ENCODE measurements around the gene SURF2. TPM values are rescaled to one million over a fixed set of nuclear protein-coding genes. Genes with fewer than 3 reads are reported as not detected.
"Not testable (repeated sequence)": the region's sequence is repeated elsewhere in the genome, so short reads cannot be mapped to it uniquely, and the experiment has no call there.

SURF2 gene
- total RNA-seq, 2 donors from 2014 or later = 15.2 to 21.6 TPM

GRCh38 chr9:133331221-133331620, 25.1 kb upstream of the SURF2 start:
- Mint-ChIP-seq H3K36me3 (peaks cover 5% of the 10 kb centered on the region), H3K27ac (no peak overlapping the region), H3K4me3 (no peak overlapping the region), H3K27me3 (no peaks in the 10 kb centered on the region), H3K9me3 (no peaks in the 10 kb centered on the region), H3K4me1 (ENCODE audit: low read depth in 2 of 2) (peaks cover 11 to 28% of the 10 kb centered on the region in 2 donors)
- ATAC-seq (no peak), DNase-seq (ENCODE audit: low spot score) (no peak)

- Mint-ChIP-seq H3K9me3 (no peaks in the 10 kb centered on the region), H3K27ac (no peak overlapping the region), H3K4me3 (no peak overlapping the region), H3K36me3 (peaks cover 5% of the 10 kb centered on the region), H3K4me1 (ENCODE audit: low read depth in 2 of 2) (peaks cover 11 to 29% of the 10 kb centered on the region in 2 donors), H3K27me3 (no peaks in the 10 kb centered on the region)
- ATAC-seq = no peak
- DNase-seq (ENCODE audit: low spot score) = no peak
These were observed 24.5 kb upstream of the SURF2 start for GRCh38 chr9:133331641-133332380.

- DNase-seq (ENCODE audit: low spot score) (no peak), ATAC-seq (no peak)
- Mint-ChIP-seq H3K9me3 (no peaks in the 10 kb centered on the region), H3K4me1 (ENCODE audit: low read depth in 2 of 2) (peaks cover 11 to 29% of the 10 kb centered on the region in 2 donors), H3K4me3 (no peak overlapping the region), H3K27me3 (no peaks in the 10 kb centered on the region), H3K27ac (no peak overlapping the region), H3K36me3 (peaks cover 5% of the 10 kb centered on the region)
These were observed 24.0 kb upstream of the SURF2 start for GRCh38 chr9:133332381-133332730.

GRCh38 chr9:133333011-133333410, 23.3 kb upstream of the SURF2 start:
- no peak overlapping the region for H3K27ac Mint-ChIP-seq
- ATAC-seq = no peak
- DNase-seq (ENCODE audit: low spot score) = no peak
- H3K36me3 Mint-ChIP-seq = peaks cover 5% of the 10 kb centered on the region
- no peaks in the 10 kb centered on the region for H3K9me3 Mint-ChIP-seq
- peaks cover 14 to 29% of the 10 kb centered on the region in 2 donors for H3K4me1 Mint-ChIP-seq (ENCODE audit: low read depth in 2 of 2)
- no peaks in the 10 kb centered on the region for H3K27me3 Mint-ChIP-seq
- no peak overlapping the region for H3K4me3 Mint-ChIP-seq

- H3K4me1 Mint-ChIP-seq (ENCODE audit: low read depth in 2 of 2) = peaks cover 14 to 27% of the 10 kb centered on the region in 2 donors
- peak overlapping the region in 1 of 2 donors; percentile 45 for H3K27ac Mint-ChIP-seq
- no peaks in the 10 kb centered on the region for H3K27me3 Mint-ChIP-seq
- no peak overlapping the region for H3K4me3 Mint-ChIP-seq
- H3K36me3 Mint-ChIP-seq = peaks cover 5% of the 10 kb centered on the region
- H3K9me3 Mint-ChIP-seq = no peaks in the 10 kb centered on the region
- ATAC-seq = no peak
- no peak for DNase-seq (ENCODE audit: low spot score)
These were observed 22.8 kb upstream of the SURF2 start for GRCh38 chr9:133333566-133333965.

GRCh38 chr9:133334161-133334560, 22.2 kb upstream of the SURF2 start:
- Mint-ChIP-seq H3K27me3 (no peaks in the 10 kb centered on the region), H3K4me3 (peak overlapping the region; percentile 87), H3K9me3 (no peaks in the 10 kb centered on the region), H3K4me1 (ENCODE audit: low read depth in 2 of 2) (peaks cover 19 to 28% of the 10 kb centered on the region in 2 donors), H3K36me3 (peaks cover 11% of the 10 kb centered on the region), H3K27ac (peak overlapping the region in 1 of 2 donors; percentile 45)
- DNase-seq (ENCODE audit: low spot score) (no peak), ATAC-seq (no peak)

- not testable (repeated sequence) for ATAC-seq; DNase-seq (ENCODE audit: low spot score); H3K9me3 Mint-ChIP-seq; H3K27me3 Mint-ChIP-seq
- peaks cover 25 to 35% of the 10 kb centered on the region in 2 donors for H3K4me1 Mint-ChIP-seq (ENCODE audit: low read depth in 2 of 2)
- H3K27ac Mint-ChIP-seq = peak overlapping the region; percentile 82 to 85
- peak overlapping the region; percentile 87 for H3K4me3 Mint-ChIP-seq
- peaks cover 11% of the 10 kb centered on the region for H3K36me3 Mint-ChIP-seq
These were observed 21.5 kb upstream of the SURF2 start for GRCh38 chr9:133334888-133335287.

GRCh38 chr9:133335924-133336811, 20.2 kb upstream of the SURF2 start, which contains the start of gene SURF6:
Gene SURF6, minus strand, starts transcription at chr9:133336188. Its CDS starts 56 bp downstream, at chr9:133336132.
- Mint-ChIP-seq H3K27ac (peak within 1 kb of the TSS; percentile 82 to 85), H3K9me3 (no peaks in the 10 kb centered on the region), H3K36me3 (peaks cover 6% of the 10 kb centered on the region), H3K27me3 (no peaks in the 10 kb centered on the region), H3K4me1 (ENCODE audit: low read depth in 2 of 2) (peaks cover 38 to 47% of the 10 kb centered on the region in 2 donors), H3K4me3 (peak within 1 kb of the TSS; percentile 87)
- peak; percentile 95 for DNase-seq (ENCODE audit: low spot score)
- peak; percentile 97 for ATAC-seq

- H3K27me3 Mint-ChIP-seq = no peaks in the 10 kb centered on the region
- H3K36me3 Mint-ChIP-seq = peaks cover 6% of the 10 kb centered on the region
- ATAC-seq (no peak), DNase-seq (ENCODE audit: low spot score) (no peak)
- H3K9me3 Mint-ChIP-seq = no peaks in the 10 kb centered on the region
- peak overlapping the region; percentile 5 for H3K4me3 Mint-ChIP-seq
- peak overlapping the region; percentile 74 to 86 for H3K27ac Mint-ChIP-seq
- H3K4me1 Mint-ChIP-seq (ENCODE audit: low read depth in 2 of 2) = peaks cover 41 to 52% of the 10 kb centered on the region in 2 donors
These were observed 16.7 kb upstream of the SURF2 start for GRCh38 chr9:133339641-133340040.

- Mint-ChIP-seq H3K27ac (peak overlapping the region; percentile 74 to 86), H3K9me3 (no peaks in the 10 kb centered on the region), H3K4me1 (ENCODE audit: low read depth in 2 of 2) (peaks cover 41 to 45% of the 10 kb centered on the region in 2 donors), H3K27me3 (no peaks in the 10 kb centered on the region), H3K4me3 (peak overlapping the region; percentile 56), H3K36me3 (peaks cover 6% of the 10 kb centered on the region)
- DNase-seq (ENCODE audit: low spot score) (no peak), ATAC-seq (no peak)
These were observed 16.1 kb upstream of the SURF2 start for GRCh38 chr9:133340256-133340655.

GRCh38 chr9:133340916-133341315, 15.4 kb upstream of the SURF2 start:
- Mint-ChIP-seq H3K4me3 (peak overlapping the region; percentile 56), H3K27me3 (no peaks in the 10 kb centered on the region), H3K9me3 (no peaks in the 10 kb centered on the region), H3K4me1 (ENCODE audit: low read depth in 2 of 2) (peaks cover 38 to 40% of the 10 kb centered on the region in 2 donors), H3K27ac (peak overlapping the region; percentile 74 to 86), H3K36me3 (peaks cover 6% of the 10 kb centered on the region)
- DNase-seq (ENCODE audit: low spot score) (no peak), ATAC-seq (no peak)

GRCh38 chr9:133341369-133342068, 14.8 kb upstream of the SURF2 start:
- peak overlapping the region; percentile 74 to 86 for H3K27ac Mint-ChIP-seq
- H3K36me3 Mint-ChIP-seq = peaks cover 6% of the 10 kb centered on the region

GRCh38 chr9:133342069-133342406, 14.3 kb upstream of the SURF2 start:
- Mint-ChIP-seq H3K36me3 (peaks cover 6% of the 10 kb centered on the region), H3K4me1 (ENCODE audit: low read depth in 2 of 2) (peaks cover 46 to 47% of the 10 kb centered on the region in 2 donors), H3K4me3 (peak overlapping the region; percentile 58), H3K27me3 (no peaks in the 10 kb centered on the region), H3K27ac (peak overlapping the region; percentile 74 to 86), H3K9me3 (no peaks in the 10 kb centered on the region)
- DNase-seq (ENCODE audit: low spot score) (no peak), ATAC-seq (no peak)

More at GRCh38 chr9:133341369-133342068, 14.8 kb upstream of the SURF2 start:
- peak overlapping the region; percentile 58 for H3K4me3 Mint-ChIP-seq
- ATAC-seq (peak; percentile 77 to 90), DNase-seq (ENCODE audit: low spot score) (peak; percentile 69)
- H3K4me1 Mint-ChIP-seq (ENCODE audit: low read depth in 2 of 2) = peaks cover 41 to 42% of the 10 kb centered on the region in 2 donors
- no peaks in the 10 kb centered on the region for H3K27me3 Mint-ChIP-seq
- H3K9me3 Mint-ChIP-seq = no peaks in the 10 kb centered on the region
